Activated naive CD4-positive, alpha-beta T cell treated with anti-CD3 and anti-CD28 coated beads for 36 hours (primary cell): Measurements from ENCODE around the gene CAGE1. TPM values are rescaled to one million over a fixed set of nuclear protein-coding genes. Genes with fewer than 3 reads are reported as not detected.
A peak's percentile ranks its signal among the peaks of the same experiment; 100 is the strongest.

ENCODE experiments used
- CTCF ChIA-PET: fragments of 350-600 bp; sonication (Branson Sonifier 250); formaldehyde crosslinking; loops from one replicate; lab custom pipeline; 2021; ENCODE audit warnings: antibody characterized with exemption; lab: Charles Lee
- DNase-seq: peaks from one replicate; pipeline ENCODE4 v3.0.0-alpha.2; 2020
- H3K27ac Mint-ChIP-seq: one replicate; pipeline ENCODE4 v1.8.0; 2021; ENCODE audit warnings: mild to moderate bottlenecking, mixed read lengths
- H3K27me3 Mint-ChIP-seq: one replicate; pipeline ENCODE4 v1.8.0; 2021; ENCODE audit warnings: low read depth, mixed read lengths
- H3K36me3 Mint-ChIP-seq: one replicate; pipeline ENCODE4 v1.8.0; 2021; ENCODE audit warnings: low read depth, mixed read lengths
- H3K4me1 Mint-ChIP-seq: one replicate; pipeline ENCODE4 v1.8.0; 2021; ENCODE audit warnings: low read depth, mixed read lengths
- H3K4me3 Mint-ChIP-seq: one replicate; pipeline ENCODE4 v1.8.0; 2021; ENCODE audit warnings: mild to moderate bottlenecking, moderate library complexity, mixed read lengths
- H3K9me3 Mint-ChIP-seq: one replicate; pipeline ENCODE4 v1.8.0; 2021; ENCODE audit warnings: mixed read lengths
- intact Hi-C: fragments of 100-400 bp; cut with micrococcal nuclease; formaldehyde crosslinking; loops from one replicate; pipeline ENCODE4 v1.15.1; 2023
- total RNA-seq, 2 experiments: library from RNA; stranded (reverse); gene quantifications; one replicate each; pipeline ENCODE4 v1.2.3, GENCODE V29; 2021

CAGE1 gene
- total RNA-seq, 2 experiments from 2014 or later = 0.25 to 0.26 TPM

- CTCF ChIA-PET = interaction anchor here (0.6 kb wide), 1 partner anchor 20 kb away, joined by 3 read pairs; no protein-coding TSS in a partner anchor
- intact Hi-C loops = no loop called here
- peaks cover 35% of the 10 kb centered on the region for H3K36me3 Mint-ChIP-seq
Measured at GRCh38 chr6:7296602-7297001, 92.9 kb downstream of the CAGE1 start.

DNA sequence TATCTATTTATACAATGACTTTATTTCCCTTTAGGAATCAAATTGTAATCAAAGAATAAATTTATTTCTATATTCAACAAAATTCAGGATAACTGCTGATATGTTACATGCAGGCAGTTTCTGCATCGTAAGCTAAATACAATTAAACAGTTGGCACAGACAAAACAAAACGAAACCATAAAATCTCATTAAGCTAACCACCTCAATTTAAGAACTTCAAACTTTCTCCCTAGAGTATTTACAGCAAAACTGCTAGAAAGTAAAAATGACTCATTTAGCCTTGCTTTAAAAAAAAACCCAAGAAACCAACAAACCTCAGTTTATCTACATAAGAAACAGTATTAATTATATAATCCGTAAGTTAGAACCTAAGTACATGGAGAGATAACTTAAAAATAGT is 93.6 kb downstream of the CAGE1 start:
- peaks cover 29% of the 10 kb centered on the region for H3K36me3 Mint-ChIP-seq

More at GRCh38 chr6:7296602-7297001, 92.9 kb downstream of the CAGE1 start:
- Mint-ChIP-seq H3K27me3 (no peaks in the 10 kb centered on the region), H3K4me3 (no peak overlapping the region), H3K9me3 (no peaks in the 10 kb centered on the region), H3K27ac (peak overlapping the region; percentile 41), H3K4me1 (peaks cover 11% of the 10 kb centered on the region)
- no peak for DNase-seq

GRCh38 chr6:7292596-7293255 is 96.8 kb downstream of the CAGE1 start:
- CTCF ChIA-PET = interaction anchor here (0.7 to 1.2 kb wide), 3 partner anchors 13 to 540 kb away, joined by 3 read pairs; no protein-coding TSS in a partner anchor
- peaks cover 23% of the 10 kb centered on the region for H3K36me3 Mint-ChIP-seq
- peaks cover 9% of the 10 kb centered on the region for H3K4me1 Mint-ChIP-seq
- DNase-seq = no peak
- no peak overlapping the region for H3K27ac Mint-ChIP-seq
- H3K9me3 Mint-ChIP-seq = no peaks in the 10 kb centered on the region
- H3K27me3 Mint-ChIP-seq = no peaks in the 10 kb centered on the region
- no peak overlapping the region for H3K4me3 Mint-ChIP-seq
- intact Hi-C loops = no loop called here

More for the DNA sequence above, 93.6 kb downstream of the CAGE1 start:
- no peak overlapping the region for H3K4me3 Mint-ChIP-seq
- no peaks in the 10 kb centered on the region for H3K27me3 Mint-ChIP-seq
- intact Hi-C loops = no loop called here
- H3K9me3 Mint-ChIP-seq = no peaks in the 10 kb centered on the region
- H3K27ac Mint-ChIP-seq = no peak overlapping the region
- no peak for DNase-seq
- CTCF ChIA-PET = interaction anchor here (0.6 kb wide), 1 partner anchor 22 kb away, joined by 3 read pairs; no protein-coding TSS in a partner anchor
- peaks cover 10% of the 10 kb centered on the region for H3K4me1 Mint-ChIP-seq

GRCh38 chr6:7290079-7290478 is 99.5 kb downstream of the CAGE1 start:
- no peaks in the 10 kb centered on the region for H3K9me3 Mint-ChIP-seq
- intact Hi-C loops = no loop called here
- no peak overlapping the region for H3K4me3 Mint-ChIP-seq
- H3K27me3 Mint-ChIP-seq = no peaks in the 10 kb centered on the region
- H3K4me1 Mint-ChIP-seq = peaks cover 2% of the 10 kb centered on the region
- CTCF ChIA-PET = interaction anchor here (0.6 kb wide), 1 partner anchor 54 kb away, joined by 3 read pairs; no protein-coding TSS in a partner anchor
- no peak for DNase-seq
- no peak overlapping the region for H3K27ac Mint-ChIP-seq
- peaks cover 30% of the 10 kb centered on the region for H3K36me3 Mint-ChIP-seq

- Mint-ChIP-seq H3K36me3 (peaks cover 26% of the 10 kb centered on the region), H3K27ac (no peak overlapping the region), H3K4me1 (peaks cover 19% of the 10 kb centered on the region), H3K9me3 (no peaks in the 10 kb centered on the region), H3K4me3 (no peak overlapping the region), H3K27me3 (no peaks in the 10 kb centered on the region)
- CTCF ChIA-PET = interaction anchor here (0.7 to 3.0 kb wide), 4 partner anchors 10 to 681 kb away, joined by 3 to 26 read pairs (median 4); no protein-coding TSS in a partner anchor
- no peak for DNase-seq
- intact Hi-C loops = no loop called here
Measured at GRCh38 chr6:7285416-7285815, 104.1 kb downstream of the CAGE1 start.

DNA sequence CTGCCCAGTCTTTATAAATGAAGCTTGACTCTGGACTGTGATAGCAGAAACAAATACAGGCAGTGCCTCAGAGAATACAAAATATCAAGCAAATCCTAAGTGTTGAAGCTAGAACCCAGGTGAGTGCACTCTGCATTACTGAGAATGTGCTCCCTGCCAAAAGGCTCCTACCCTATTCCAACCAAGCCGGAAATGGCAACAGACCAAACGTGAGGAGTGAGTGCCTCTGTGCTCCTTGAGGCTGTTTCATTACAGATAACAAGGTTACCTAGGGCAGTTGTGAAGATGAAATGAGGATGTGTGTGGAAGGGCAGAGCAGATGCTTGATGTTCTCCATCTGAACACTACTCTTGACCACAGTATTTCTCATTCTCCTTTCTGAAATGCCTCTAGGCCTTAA is 105.9 kb downstream of the CAGE1 start:
- no peaks in the 10 kb centered on the region for H3K9me3 Mint-ChIP-seq
- peaks cover 19% of the 10 kb centered on the region for H3K4me1 Mint-ChIP-seq
- CTCF ChIA-PET = interaction anchor here (3.0 kb wide), 1 partner anchor 8 kb away, joined by 26 read pairs; no protein-coding TSS in a partner anchor
- H3K27me3 Mint-ChIP-seq = no peaks in the 10 kb centered on the region
- H3K4me3 Mint-ChIP-seq = no peak overlapping the region
- H3K36me3 Mint-ChIP-seq = peaks cover 22% of the 10 kb centered on the region
- H3K27ac Mint-ChIP-seq = no peak overlapping the region
- no peak for DNase-seq
- intact Hi-C loops = loop anchor here (2.0 to 5.0 kb wide), 2 partner anchors 29 to 319 kb away; partner anchors contain the start of gene SSR1

DNA sequence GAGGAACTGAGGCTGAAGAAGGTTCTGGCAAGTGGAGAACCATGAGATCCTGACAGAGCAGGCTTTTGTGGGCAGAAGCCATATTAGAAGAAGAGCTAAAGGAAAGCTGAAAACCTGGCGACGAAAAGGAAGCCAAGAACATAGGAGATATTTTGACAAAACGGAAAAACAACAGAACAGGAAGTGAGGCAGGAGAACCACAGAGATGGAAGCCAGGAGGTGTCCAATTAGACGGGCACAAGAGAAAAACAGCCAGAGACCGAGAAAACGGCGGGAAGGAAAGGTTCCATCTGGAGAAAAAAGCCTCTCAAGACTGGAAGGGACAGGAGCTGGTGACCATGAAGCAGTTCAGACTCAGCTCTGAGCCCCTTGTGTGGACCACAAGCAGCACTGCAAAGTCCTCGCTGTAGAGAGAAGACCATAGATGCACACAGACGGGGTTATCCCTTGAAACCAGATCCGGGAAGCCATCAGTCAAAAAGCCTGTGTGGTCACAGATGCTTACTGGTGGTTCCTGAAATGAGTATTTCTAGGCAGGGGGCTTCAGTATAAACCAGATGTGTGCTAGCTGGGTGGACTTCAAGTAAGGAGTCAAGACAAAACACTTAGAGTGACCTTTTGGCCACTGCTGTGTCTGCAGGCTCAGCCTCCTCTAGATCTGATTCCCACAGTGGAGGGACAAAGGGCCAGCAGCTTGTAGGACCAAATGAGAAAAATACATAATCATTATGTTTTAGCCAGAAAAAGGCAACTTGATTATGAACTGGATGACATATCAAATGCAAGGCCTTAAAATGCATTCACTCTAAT is 107.2 kb downstream of the CAGE1 start:
- DNase-seq = peak; percentile 36

More for the DNA sequence above, 107.2 kb downstream of the CAGE1 start:
- Mint-ChIP-seq H3K9me3 (no peaks in the 10 kb centered on the region), H3K4me1 (peaks cover 19% of the 10 kb centered on the region), H3K4me3 (no peak overlapping the region), H3K27ac (peak overlapping the region; percentile 55), H3K27me3 (no peaks in the 10 kb centered on the region), H3K36me3 (peaks cover 15% of the 10 kb centered on the region)
- intact Hi-C loops = loop anchor here (2.0 to 5.0 kb wide), 2 partner anchors 30 to 320 kb away; partner anchors contain the start of gene SSR1
- CTCF ChIA-PET = interaction anchor here (0.6 to 0.7 kb wide), 4 partner anchors 113 to 494 kb away, joined by 3 to 5 read pairs (median 3); no protein-coding TSS in a partner anchor

Other genes with a start within 250 kb of the CAGE1 start
- 100 to 1,000 TPM; 116 to 121 TPM for gene SSR1, start 76.5 kb downstream of the CAGE1 start, total RNA-seq
- 10 to 100 TPM; 33.8 to 38.5 TPM for gene RIOK1, start 66 bp upstream of the CAGE1 start, total RNA-seq
- under 1 TPM in 1 of 2 experiments, not detected in 1; 0.22 TPM for gene DSP, start 151.9 kb upstream of the CAGE1 start, total RNA-seq
- gene SNRNP48, start 200.5 kb upstream of the CAGE1 start, total RNA-seq = 10 to 100 TPM; 22.7 to 22.8 TPM